Hippocampal formation (tissue), 2 donors: ENCODE results near the gene NOTO.
"Not testable (repeated sequence)": the region's sequence is repeated elsewhere in the genome, so short reads cannot be mapped to it uniquely, and the experiment has no call there.

Experiments
- DNase-seq, 2 donors: peaks; one replicate each; lab custom pipeline; 2025; lab: John Stamatoyannopoulos, UW

Gene NOTO

GRCh38 chr2:73200281-73200680 is 2.1 kb upstream of the NOTO start:
- not testable (repeated sequence) for DNase-seq

GRCh38 chr2:73203055-73203681 is 794 bp downstream of the NOTO start:
- no peak for DNase-seq

GRCh38 chr2:73205611-73206010 is 3.2 kb downstream of the NOTO start:
- DNase-seq = no peak

- no peak for DNase-seq
Observed at GRCh38 chr2:73208258-73208657, 5.9 kb downstream of the NOTO start.

GRCh38 chr2:73210019-73210418 is 7.6 kb downstream of the NOTO start:
- no peak for DNase-seq

- no peak for DNase-seq
Observed at GRCh38 chr2:73210696-73211095, 8.3 kb downstream of the NOTO start.

GRCh38 chr2:73212098-73212447 is 9.7 kb downstream of the NOTO start:
- DNase-seq = no peak

- DNase-seq = peak; percentile 5 to 59
Observed at GRCh38 chr2:73212448-73213176, 10.2 kb downstream of the NOTO start.

- DNase-seq = peak; percentile 66 to 67
Observed at GRCh38 chr2:73214120-73215035, 12.0 kb downstream of the NOTO start, which contains the start of gene SMYD5. SMYD5 (plus strand) TSS chr2:73214245; CDS start chr2:73214267, 22 bp downstream.

GRCh38 chr2:73215254-73215653 is 12.9 kb downstream of the NOTO start:
- DNase-seq = no peak

- no peak for DNase-seq
Observed at GRCh38 chr2:73217160-73217559, 14.8 kb downstream of the NOTO start.

- no peak for DNase-seq
Observed at GRCh38 chr2:73217826-73218225, 15.5 kb downstream of the NOTO start.

- DNase-seq = no peak
Observed at GRCh38 chr2:73218298-73218697, 15.9 kb downstream of the NOTO start.

- DNase-seq = no peak
Observed at GRCh38 chr2:73223821-73224220, 21.4 kb downstream of the NOTO start.

- DNase-seq = no peak
Observed at GRCh38 chr2:73225513-73226360, 23.4 kb downstream of the NOTO start.

- DNase-seq = no peak
Observed at GRCh38 chr2:73227086-73227485, 24.7 kb downstream of the NOTO start.

- no peak for DNase-seq
Observed at GRCh38 chr2:73228631-73229030, 26.3 kb downstream of the NOTO start.

- DNase-seq = no peak
Observed at GRCh38 chr2:73232403-73233153, 30.2 kb downstream of the NOTO start.

- DNase-seq = peak; percentile 99
Observed at GRCh38 chr2:73233154-73233931, 31.0 kb downstream of the NOTO start, which contains the start of gene PRADC1. PRADC1 (minus strand) TSS chr2:73233239; CDS start chr2:73233160, 79 bp downstream.
